ENCODE data around the gene PSME4.

The PSME4 gene

DNA sequence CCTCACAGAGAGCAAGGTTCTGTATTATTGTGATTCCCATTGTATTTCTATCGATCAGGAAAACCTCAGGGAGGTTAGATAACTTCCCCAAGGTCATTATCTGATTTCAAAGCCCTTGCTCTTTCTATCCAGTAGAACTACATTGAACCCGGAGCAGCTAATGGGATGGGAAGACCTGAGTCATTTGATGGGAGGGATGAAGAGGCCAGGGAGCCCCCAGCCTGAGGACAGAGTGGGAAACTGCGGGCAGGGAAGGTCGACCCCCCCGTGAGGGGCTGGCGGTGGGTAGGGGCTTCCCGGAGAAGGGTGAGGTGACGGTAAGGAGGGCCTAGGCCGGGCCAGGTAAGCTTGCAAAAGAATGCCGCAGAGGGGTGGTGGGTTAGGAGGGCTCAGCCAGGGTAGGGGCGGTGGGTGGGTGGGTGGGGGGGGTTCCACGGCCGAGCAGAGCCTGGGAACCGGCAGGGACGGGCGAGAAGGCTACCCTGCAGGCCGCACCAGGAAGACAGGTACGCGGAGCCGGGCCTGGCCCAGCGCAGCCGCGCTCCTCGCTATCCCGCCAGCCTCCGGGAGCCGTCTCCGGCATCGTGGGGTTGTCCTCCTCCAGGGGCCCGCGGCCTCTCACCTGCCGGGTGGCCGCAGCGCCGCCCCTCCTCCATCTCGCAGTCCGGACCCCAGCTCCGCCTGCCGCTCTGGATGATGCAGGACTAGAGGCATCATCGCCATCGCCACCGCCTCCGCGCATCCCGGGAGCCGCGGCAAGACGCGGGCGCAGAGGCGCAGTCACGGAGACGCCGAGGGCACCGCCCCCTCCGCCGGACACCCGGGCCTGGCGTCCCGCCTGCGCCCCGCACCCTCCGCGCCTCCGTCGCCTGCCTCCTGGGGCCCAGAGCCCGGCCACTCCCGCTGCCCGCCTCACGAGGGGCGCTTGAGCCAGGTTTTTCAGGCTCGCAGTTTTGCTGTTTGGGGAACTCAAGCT lies 111.3 kb downstream of the PSME4 start, which contains the start of gene GPR75:
GPR75 (minus strand) TSS at position 762 of the 976 bp plus-strand sequence. CDS start 5,211 bp downstream, outside the sequence.
- no peak for TF ChIP-seq FOXP2 (optimal IDR thresholded peaks at IDR 0.05; ENCODE audit: borderline replicate concordance, extremely low read depth, extremely low read length, insufficient read depth)
- TF ChIP-seq TAF1 (IDR thresholded peaks at IDR 0.05; ENCODE audit: borderline replicate concordance, insufficient read depth, low read length): no peak
- no peak for TF ChIP-seq REST (IDR thresholded peaks at IDR 0.05; ENCODE audit: insufficient read depth in 1 of 2, low read depth in 2 of 2, low read length in 2 of 2)
- no peak for TF ChIP-seq POLR2AphosphoS5 (IDR thresholded peaks at IDR 0.05; ENCODE audit: low read depth, low read length)
- TF ChIP-seq SIN3A (IDR thresholded peaks at IDR 0.05; ENCODE audit: borderline replicate concordance, insufficient read depth, low read length): no peak

DNA sequence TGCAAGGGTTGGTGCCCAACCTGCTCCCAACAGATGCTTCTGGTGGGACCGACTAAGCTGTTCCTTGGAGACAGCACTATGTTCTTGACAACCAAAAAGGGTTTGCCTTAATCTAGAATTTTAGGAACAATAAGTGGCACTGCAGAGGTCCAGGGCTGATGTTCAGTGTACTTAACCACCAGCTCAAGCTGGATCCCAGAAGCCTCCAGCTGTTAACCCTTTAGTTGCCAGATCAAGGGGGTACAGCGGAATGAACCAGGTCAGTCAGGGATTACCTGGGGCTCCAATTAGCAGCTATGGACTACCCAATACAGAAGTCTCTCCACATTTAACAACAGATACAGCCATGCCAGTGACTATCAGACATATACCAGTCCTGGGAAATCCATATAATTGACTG lies 114.5 kb downstream of the PSME4 start:
- TF ChIP-seq TAF1 (IDR thresholded peaks at IDR 0.05; ENCODE audit: borderline replicate concordance, insufficient read depth, low read length) (no peak), SIN3A (IDR thresholded peaks at IDR 0.05; ENCODE audit: borderline replicate concordance, insufficient read depth, low read length) (no peak), FOXP2 (optimal IDR thresholded peaks at IDR 0.05; ENCODE audit: borderline replicate concordance, extremely low read depth, extremely low read length, insufficient read depth) (no peak), REST (IDR thresholded peaks at IDR 0.05; ENCODE audit: insufficient read depth in 1 of 2, low read depth in 2 of 2, low read length in 2 of 2) (no peak), POLR2AphosphoS5 (IDR thresholded peaks at IDR 0.05; ENCODE audit: low read depth, low read length) (no peak)

DNA sequence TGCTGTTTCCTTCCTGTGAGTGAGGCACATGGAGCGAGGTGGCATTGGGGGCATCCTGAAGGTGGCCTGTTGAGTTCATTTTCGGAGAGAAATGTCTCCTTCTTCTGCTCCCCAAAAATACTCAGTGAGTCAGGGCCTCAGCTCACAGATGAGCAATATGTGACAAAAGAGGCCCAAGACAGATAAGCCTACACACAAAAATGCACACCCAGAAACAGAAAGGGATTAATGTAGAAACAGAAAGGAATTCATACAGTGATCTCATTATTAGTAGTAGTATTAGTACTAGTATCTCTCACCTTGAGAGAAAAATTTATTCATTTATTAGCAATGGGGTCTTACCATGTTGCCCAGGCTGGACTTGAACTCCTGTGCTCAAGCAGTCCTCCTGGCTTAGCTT lies 116.1 kb downstream of the PSME4 start:
- TF ChIP-seq REST (IDR thresholded peaks at IDR 0.05; ENCODE audit: insufficient read depth in 1 of 2, low read depth in 2 of 2, low read length in 2 of 2): no peak
- no peak for TF ChIP-seq TAF1 (IDR thresholded peaks at IDR 0.05; ENCODE audit: borderline replicate concordance, insufficient read depth, low read length)
- no peak for TF ChIP-seq SIN3A (IDR thresholded peaks at IDR 0.05; ENCODE audit: borderline replicate concordance, insufficient read depth, low read length)
- TF ChIP-seq FOXP2 (optimal IDR thresholded peaks at IDR 0.05; ENCODE audit: borderline replicate concordance, extremely low read depth, extremely low read length, insufficient read depth): no peak
- no peak for TF ChIP-seq POLR2AphosphoS5 (IDR thresholded peaks at IDR 0.05; ENCODE audit: low read depth, low read length)

DNA sequence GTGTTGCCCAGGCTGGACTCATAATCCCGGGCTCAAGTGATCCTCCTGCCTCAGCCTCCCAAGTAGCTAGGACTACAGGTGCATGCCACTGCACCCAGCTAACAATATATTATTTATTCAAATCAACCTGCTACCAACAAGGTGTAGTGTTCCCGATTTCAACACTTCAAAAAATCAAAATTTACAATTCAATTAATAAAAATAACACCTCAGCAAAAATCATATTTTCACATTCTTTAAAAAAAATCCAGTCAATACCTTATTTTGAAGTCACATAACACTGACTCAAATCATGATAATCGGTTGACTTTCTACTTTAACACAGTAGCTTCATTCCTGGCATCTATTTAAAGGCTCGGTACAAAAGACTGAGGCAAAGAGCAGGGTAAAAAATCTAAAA lies 118.3 kb downstream of the PSME4 start:
- TF ChIP-seq FOXP2 (optimal IDR thresholded peaks at IDR 0.05; ENCODE audit: borderline replicate concordance, extremely low read depth, extremely low read length, insufficient read depth) (no peak), POLR2AphosphoS5 (IDR thresholded peaks at IDR 0.05; ENCODE audit: low read depth, low read length) (no peak), REST (IDR thresholded peaks at IDR 0.05; ENCODE audit: insufficient read depth in 1 of 2, low read depth in 2 of 2, low read length in 2 of 2) (no peak), SIN3A (IDR thresholded peaks at IDR 0.05; ENCODE audit: borderline replicate concordance, insufficient read depth, low read length) (no peak), TAF1 (IDR thresholded peaks at IDR 0.05; ENCODE audit: borderline replicate concordance, insufficient read depth, low read length) (no peak)

Measured in PFSK-1 (cell line).